Measurements from ENCODE around the gene MCHR1.

- TF ChIP-seq POLR2AphosphoS5 (IDR thresholded peaks at IDR 0.05; ENCODE audit: borderline replicate concordance, low read depth, low read length): no peak
- no peak for TF ChIP-seq EZH2 (IDR thresholded peaks at IDR 0.05)
- TF ChIP-seq FOXP2 (optimal IDR thresholded peaks at IDR 0.05; ENCODE audit: control extremely low read depth, extremely low read length, insufficient read depth): no peak
Observed at GRCh38 chr22:40659166-40659565, 20.1 kb upstream of the MCHR1 start.

Data from SK-N-MC (cell line).